ENCODE data around the gene STOX2.

The STOX2 gene

GRCh38 chr4:183967266-183967665 is 62.2 kb downstream of the STOX2 start:
- H2AFZ ChIP-seq (ENCODE audit: low read length) = no peak overlapping the region

GRCh38 chr4:183968502-183968901 is 63.4 kb downstream of the STOX2 start:
- no peak overlapping the region for H3K9ac ChIP-seq (ENCODE audit: low read length)
- no peaks in the 10 kb centered on the region for H4K20me1 ChIP-seq (ENCODE audit: insufficient read depth, low read length)
- H3K4me2 ChIP-seq (ENCODE audit: low read length) = no peak overlapping the region
- no peaks in the 10 kb centered on the region for H3K36me3 ChIP-seq (ENCODE audit: insufficient read depth, low read length)
- no peak overlapping the region for H3K27ac ChIP-seq (ENCODE audit: low read depth, low read length, poor library complexity, severe bottlenecking)
- H3K27me3 ChIP-seq (ENCODE audit: insufficient read depth, low read length) = no peaks in the 10 kb centered on the region
- TF ChIP-seq EZH2 (IDR thresholded peaks at IDR 0.05; ENCODE audit: borderline replicate concordance, low read length) = no peak
- TF ChIP-seq CTCF (IDR thresholded peaks at IDR 0.05; ENCODE audit: low read length) = no peak
- H3K9me2 ChIP-seq (ENCODE audit: low read depth, low read length) = no peaks in the 10 kb centered on the region
- no peaks in the 10 kb centered on the region for H3K79me2 ChIP-seq (ENCODE audit: insufficient read depth, low read length)
- no peak overlapping the region for H3K4me3 ChIP-seq (ENCODE audit: low read depth, low read length, poor library complexity, severe bottlenecking)
- H3F3A ChIP-seq (ENCODE audit: insufficient read depth, low read length) = no peaks in the 10 kb centered on the region
- no peaks in the 10 kb centered on the region for H3K4me1 ChIP-seq (ENCODE audit: insufficient read depth, low read length, severe bottlenecking)
- no peaks in the 10 kb centered on the region for H3K9me3 ChIP-seq (ENCODE audit: low read length)
- no peak overlapping the region for H2AFZ ChIP-seq (ENCODE audit: low read length)

More at GRCh38 chr4:183967266-183967665, 62.2 kb downstream of the STOX2 start:
- Histone ChIP-seq H3K79me2 (ENCODE audit: insufficient read depth, low read length) (no peaks in the 10 kb centered on the region), H3K36me3 (ENCODE audit: insufficient read depth, low read length) (no peaks in the 10 kb centered on the region), H3K9me3 (ENCODE audit: low read length) (no peaks in the 10 kb centered on the region), H3K27me3 (ENCODE audit: insufficient read depth, low read length) (no peaks in the 10 kb centered on the region), H3K4me3 (ENCODE audit: low read depth, low read length, poor library complexity, severe bottlenecking) (no peak overlapping the region), H3K4me2 (ENCODE audit: low read length) (no peak overlapping the region), H3K27ac (ENCODE audit: low read depth, low read length, poor library complexity, severe bottlenecking) (no peak overlapping the region), H3K4me1 (ENCODE audit: insufficient read depth, low read length, severe bottlenecking) (no peaks in the 10 kb centered on the region), H3F3A (ENCODE audit: insufficient read depth, low read length) (no peaks in the 10 kb centered on the region), H4K20me1 (ENCODE audit: insufficient read depth, low read length) (no peaks in the 10 kb centered on the region), H3K9me2 (ENCODE audit: low read depth, low read length) (no peaks in the 10 kb centered on the region), H3K9ac (ENCODE audit: low read length) (no peak overlapping the region)
- TF ChIP-seq EZH2 (IDR thresholded peaks at IDR 0.05; ENCODE audit: borderline replicate concordance, low read length) (no peak), CTCF (IDR thresholded peaks at IDR 0.05; ENCODE audit: low read length) (no peak)

GRCh38 chr4:183968931-183969330 is 63.8 kb downstream of the STOX2 start:
- Histone ChIP-seq H4K20me1 (ENCODE audit: insufficient read depth, low read length) (no peaks in the 10 kb centered on the region), H3K4me2 (ENCODE audit: low read length) (no peak overlapping the region), H3K36me3 (ENCODE audit: insufficient read depth, low read length) (no peaks in the 10 kb centered on the region), H3K27ac (ENCODE audit: low read depth, low read length, poor library complexity, severe bottlenecking) (no peak overlapping the region), H3K79me2 (ENCODE audit: insufficient read depth, low read length) (no peaks in the 10 kb centered on the region), H3K4me3 (ENCODE audit: low read depth, low read length, poor library complexity, severe bottlenecking) (no peak overlapping the region), H3K9me3 (ENCODE audit: low read length) (no peaks in the 10 kb centered on the region), H3K9me2 (ENCODE audit: low read depth, low read length) (no peaks in the 10 kb centered on the region), H3K4me1 (ENCODE audit: insufficient read depth, low read length, severe bottlenecking) (no peaks in the 10 kb centered on the region), H3K27me3 (ENCODE audit: insufficient read depth, low read length) (no peaks in the 10 kb centered on the region), H3K9ac (ENCODE audit: low read length) (no peak overlapping the region), H2AFZ (ENCODE audit: low read length) (no peak overlapping the region), H3F3A (ENCODE audit: insufficient read depth, low read length) (no peaks in the 10 kb centered on the region)
- no peak for TF ChIP-seq CTCF (IDR thresholded peaks at IDR 0.05; ENCODE audit: low read length)
- no peak for TF ChIP-seq EZH2 (IDR thresholded peaks at IDR 0.05; ENCODE audit: borderline replicate concordance, low read length)

All from OCI-LY1 (cell line).